Stimulated activated naive B cell treated with anti-CD40 and anti-IgM and Interleukin-4, amounts not matched to agents 10 μg/mL and 1 μg/mL and 100 μg/mL, for 72 hours (primary cell): ENCODE measurements around the gene TSHZ2.

ENCODE experiments used
- ATAC-seq, 2 donors: fragments of 150-1000 bp; cut with Tn5 transposase; replicated peaks; 2 replicates each; pipeline ENCODE4 v1.10.0; 2021; ENCODE audit warnings: moderate library complexity in 1 of 2
- DNase-seq: peaks from one replicate; pipeline ENCODE4 v3.0.0; 2021
- H3K27ac Mint-ChIP-seq: one replicate; pipeline ENCODE4 v1.8.0; 2022; ENCODE audit warnings: mild to moderate bottlenecking, mixed read lengths
- H3K27me3 Mint-ChIP-seq, 2 donors: one replicate each; pipeline ENCODE4 v1.8.0; 2022; ENCODE audit warnings: mixed read lengths in 2 of 2
- H3K36me3 Mint-ChIP-seq, 2 donors: one replicate each; pipeline ENCODE4 v1.8.0; 2022; ENCODE audit warnings: mixed read lengths in 2 of 2, mild to moderate bottlenecking in 1 of 2
- H3K4me1 Mint-ChIP-seq, 2 donors: one replicate each; pipeline ENCODE4 v1.8.0; 2022; ENCODE audit warnings: mixed read lengths in 2 of 2, mild to moderate bottlenecking in 1 of 2
- H3K4me3 Mint-ChIP-seq, 2 donors: one replicate each; pipeline ENCODE4 v1.8.0; 2022; ENCODE audit warnings: mild to moderate bottlenecking in 2 of 2, mixed read lengths in 2 of 2, moderate library complexity in 1 of 2
- H3K9me3 Mint-ChIP-seq, 2 donors: one replicate each; pipeline ENCODE4 v1.8.0; 2022; ENCODE audit warnings: mixed read lengths in 2 of 2, mild to moderate bottlenecking in 1 of 2

The TSHZ2 gene

GRCh38 chr20:53152228-53152627 lies 180.1 kb downstream of the TSHZ2 start:
- no peaks in the 10 kb centered on the region for H3K36me3 Mint-ChIP-seq
- peaks cover 7 to 9% of the 10 kb centered on the region in 2 donors for H3K27me3 Mint-ChIP-seq
- ATAC-seq (no peak), DNase-seq (no peak)
- H3K4me3 Mint-ChIP-seq: no peak overlapping the region
- H3K9me3 Mint-ChIP-seq: no peaks in the 10 kb centered on the region
- no peak overlapping the region for H3K27ac Mint-ChIP-seq
- peaks cover 0 to 2% of the 10 kb centered on the region in 2 donors for H3K4me1 Mint-ChIP-seq

- Mint-ChIP-seq H3K4me1 (peaks cover 6 to 9% of the 10 kb centered on the region in 2 donors), H3K27ac (no peak overlapping the region), H3K4me3 (no peak overlapping the region), H3K27me3 (peaks cover 7 to 11% of the 10 kb centered on the region in 2 donors), H3K36me3 (no peaks in the 10 kb centered on the region), H3K9me3 (peaks cover 0 to 4% of the 10 kb centered on the region in 2 donors)
- ATAC-seq: peak; percentile 31 to 76
- DNase-seq: no peak
Measured at GRCh38 chr20:53154540-53154939, 182.4 kb downstream of the TSHZ2 start.

- H3K4me1 Mint-ChIP-seq: peaks cover 12 to 15% of the 10 kb centered on the region in 2 donors
- ATAC-seq (peak; percentile 71), DNase-seq (no peak)
- peaks cover 9 to 12% of the 10 kb centered on the region in 2 donors for H3K9me3 Mint-ChIP-seq
- H3K27me3 Mint-ChIP-seq: peaks cover 9 to 16% of the 10 kb centered on the region in 2 donors
- peaks cover 0 to 4% of the 10 kb centered on the region in 2 donors for H3K36me3 Mint-ChIP-seq
- peak overlapping the region; percentile 70 for H3K27ac Mint-ChIP-seq
- no peak overlapping the region for H3K4me3 Mint-ChIP-seq
Measured at GRCh38 chr20:53157443-53158408, 185.6 kb downstream of the TSHZ2 start.

GRCh38 chr20:53159160-53159559 lies 187.0 kb downstream of the TSHZ2 start:
- Mint-ChIP-seq H3K9me3 (peaks cover 9 to 12% of the 10 kb centered on the region in 2 donors), H3K4me1 (peaks cover 12 to 19% of the 10 kb centered on the region in 2 donors), H3K36me3 (peaks cover 0 to 4% of the 10 kb centered on the region in 2 donors), H3K4me3 (no peak overlapping the region), H3K27ac (no peak overlapping the region), H3K27me3 (peaks cover 9 to 20% of the 10 kb centered on the region in 2 donors)
- ATAC-seq (no peak), DNase-seq (no peak)

- DNase-seq: no peak
- H3K9me3 Mint-ChIP-seq: peaks cover 9 to 12% of the 10 kb centered on the region in 2 donors
- no peak for ATAC-seq
- peaks cover 9 to 29% of the 10 kb centered on the region in 2 donors for H3K27me3 Mint-ChIP-seq
- no peak overlapping the region for H3K27ac Mint-ChIP-seq
- peaks cover 0 to 4% of the 10 kb centered on the region in 2 donors for H3K36me3 Mint-ChIP-seq
- H3K4me1 Mint-ChIP-seq: peaks cover 12 to 19% of the 10 kb centered on the region in 2 donors
- H3K4me3 Mint-ChIP-seq: no peak overlapping the region
Measured at GRCh38 chr20:53161073-53161472, 188.9 kb downstream of the TSHZ2 start.

- Mint-ChIP-seq H3K36me3 (peaks cover 0 to 4% of the 10 kb centered on the region in 2 donors), H3K27ac (no peak overlapping the region), H3K4me3 (no peak overlapping the region), H3K9me3 (peaks cover 9 to 12% of the 10 kb centered on the region in 2 donors), H3K27me3 (peaks cover 9 to 30% of the 10 kb centered on the region in 2 donors), H3K4me1 (peaks cover 12 to 19% of the 10 kb centered on the region in 2 donors)
- DNase-seq (no peak), ATAC-seq (peak in 1 of 2 donors; percentile 24)
Measured at GRCh38 chr20:53161473-53161872, 189.3 kb downstream of the TSHZ2 start.

- Mint-ChIP-seq H3K9me3 (peaks cover 9 to 12% of the 10 kb centered on the region in 2 donors), H3K27me3 (peaks cover 11 to 33% of the 10 kb centered on the region in 2 donors), H3K27ac (no peak overlapping the region), H3K4me1 (peaks cover 12 to 19% of the 10 kb centered on the region in 2 donors), H3K36me3 (peaks cover 0 to 4% of the 10 kb centered on the region in 2 donors), H3K4me3 (peak overlapping the region in 1 of 2 donors; percentile 3)
- no peak for DNase-seq
- ATAC-seq: peak; percentile 71 to 80
Measured at GRCh38 chr20:53162251-53162835, 190.2 kb downstream of the TSHZ2 start.

GRCh38 chr20:53163486-53163885 lies 191.3 kb downstream of the TSHZ2 start:
- Mint-ChIP-seq H3K4me3 (no peak overlapping the region), H3K27me3 (peaks cover 8 to 33% of the 10 kb centered on the region in 2 donors), H3K36me3 (peaks cover 0 to 4% of the 10 kb centered on the region in 2 donors), H3K27ac (no peak overlapping the region), H3K9me3 (peaks cover 9% of the 10 kb centered on the region in 2 donors), H3K4me1 (peaks cover 7 to 10% of the 10 kb centered on the region in 2 donors)
- DNase-seq (no peak), ATAC-seq (no peak)

GRCh38 chr20:53164072-53164471 lies 191.9 kb downstream of the TSHZ2 start:
- Mint-ChIP-seq H3K27me3 (peaks cover 9 to 31% of the 10 kb centered on the region in 2 donors), H3K4me3 (no peak overlapping the region), H3K4me1 (peaks cover 7 to 10% of the 10 kb centered on the region in 2 donors), H3K36me3 (peaks cover 0 to 4% of the 10 kb centered on the region in 2 donors), H3K27ac (no peak overlapping the region), H3K9me3 (peaks cover 8 to 9% of the 10 kb centered on the region in 2 donors)
- DNase-seq: no peak
- no peak for ATAC-seq

- peaks cover 13 to 35% of the 10 kb centered on the region in 2 donors for H3K27me3 Mint-ChIP-seq
Measured at GRCh38 chr20:53165452-53165851, 193.3 kb downstream of the TSHZ2 start.

GRCh38 chr20:53168491-53168890 lies 196.3 kb downstream of the TSHZ2 start:
- Mint-ChIP-seq H3K27ac (no peak overlapping the region), H3K4me3 (no peak overlapping the region), H3K4me1 (no peaks in the 10 kb centered on the region), H3K36me3 (no peaks in the 10 kb centered on the region), H3K27me3 (peaks cover 10 to 26% of the 10 kb centered on the region in 2 donors), H3K9me3 (no peaks in the 10 kb centered on the region)
- ATAC-seq: no peak
- no peak for DNase-seq

More at GRCh38 chr20:53165452-53165851, 193.3 kb downstream of the TSHZ2 start:
- peaks cover 7 to 10% of the 10 kb centered on the region in 2 donors for H3K4me1 Mint-ChIP-seq
- peaks cover 0 to 4% of the 10 kb centered on the region in 2 donors for H3K36me3 Mint-ChIP-seq
- H3K27ac Mint-ChIP-seq: no peak overlapping the region
- DNase-seq: no peak
- no peak overlapping the region for H3K4me3 Mint-ChIP-seq
- H3K9me3 Mint-ChIP-seq: peaks cover 6 to 9% of the 10 kb centered on the region in 2 donors
- ATAC-seq: no peak

- no peak for DNase-seq
- no peaks in the 10 kb centered on the region for H3K9me3 Mint-ChIP-seq
- no peak overlapping the region for H3K4me3 Mint-ChIP-seq
- no peak overlapping the region for H3K27ac Mint-ChIP-seq
- H3K4me1 Mint-ChIP-seq: no peaks in the 10 kb centered on the region
- no peak for ATAC-seq
- no peaks in the 10 kb centered on the region for H3K36me3 Mint-ChIP-seq
- H3K27me3 Mint-ChIP-seq: peaks cover 14 to 31% of the 10 kb centered on the region in 2 donors
Measured at GRCh38 chr20:53170196-53170595, 198.0 kb downstream of the TSHZ2 start.

GRCh38 chr20:53171065-53171464 lies 198.9 kb downstream of the TSHZ2 start:
- Mint-ChIP-seq H3K9me3 (no peaks in the 10 kb centered on the region), H3K4me3 (no peak overlapping the region), H3K27me3 (peaks cover 16 to 22% of the 10 kb centered on the region in 2 donors), H3K27ac (no peak overlapping the region), H3K36me3 (no peaks in the 10 kb centered on the region), H3K4me1 (no peaks in the 10 kb centered on the region)
- no peak for ATAC-seq
- no peak for DNase-seq

GRCh38 chr20:53174454-53174853 lies 202.3 kb downstream of the TSHZ2 start:
- peaks cover 12 to 14% of the 10 kb centered on the region in 2 donors for H3K27me3 Mint-ChIP-seq
- no peak overlapping the region for H3K27ac Mint-ChIP-seq
- ATAC-seq: no peak
- H3K9me3 Mint-ChIP-seq: no peaks in the 10 kb centered on the region
- no peaks in the 10 kb centered on the region for H3K4me1 Mint-ChIP-seq
- H3K4me3 Mint-ChIP-seq: no peak overlapping the region
- H3K36me3 Mint-ChIP-seq: no peaks in the 10 kb centered on the region
- no peak for DNase-seq
